ENCODE results near the gene FLT4. TPM values are rescaled to one million over a fixed set of nuclear protein-coding genes. Genes with fewer than 3 reads are reported as not detected.

FLT4 gene
- total and polyA plus RNA-seq, 2 donors (not counting 1 experiment from before 2014, with no cell fraction given) = 0.17 TPM; not detected in 1

- Histone ChIP-seq H3K9me3 (ENCODE audit: control insufficient read depth, insufficient read depth, low read depth, low read length) (no peaks in the 10 kb centered on the region), H3K79me2 (ENCODE audit: control insufficient read depth, insufficient read depth, low read length) (no peaks in the 10 kb centered on the region), H3K36me3 (ENCODE audit: control insufficient read depth, insufficient read depth, low read length) (no peaks in the 10 kb centered on the region), H3K9ac (ENCODE audit: insufficient read depth, low read length) (no peak overlapping the region), H3K4me3 (replicated peaks in 1 of 4; ENCODE audit: control extremely low read depth in 1 of 4, insufficient read depth in 1 of 4, low read depth in 3 of 4, low read length in 4 of 4) (no peak overlapping the region), H3K4me1 (ENCODE audit: control insufficient read depth, extremely low read depth, insufficient read depth, low read length) (no peaks in the 10 kb centered on the region), H4K20me1 (ENCODE audit: control insufficient read depth, extremely low read depth, insufficient read depth, low read length) (no peaks in the 10 kb centered on the region), H2AFZ (ENCODE audit: low read length) (no peak overlapping the region), H3K4me2 (ENCODE audit: extremely low read depth, insufficient read depth, low read length) (no peak overlapping the region), H3K27me3 (ENCODE audit: control insufficient read depth, insufficient read depth, low read length) (no peaks in the 10 kb centered on the region), H3K27ac (ENCODE audit: insufficient read depth, low read length) (no peak overlapping the region)
- DNase-seq (ENCODE audit: low read depth in 2 of 2) = no peak
- no peak for TF ChIP-seq CTCF (conservative IDR thresholded peaks at IDR 0.05 in 1 of 2, IDR thresholded peaks at IDR 0.05 in 1 of 2; ENCODE audit: low read depth in 1 of 2, low read length in 2 of 2)
- no peak for TF ChIP-seq EZH2 (IDR thresholded peaks at IDR 0.05; ENCODE audit: low read length, missing control alignments)
Measured at GRCh38 chr5:180625125-180625790, 24.1 kb downstream of the FLT4 start.

GRCh38 chr5:180624587-180624986, 24.8 kb downstream of the FLT4 start:
- H3K4me3 ChIP-seq (replicated peaks in 1 of 4; ENCODE audit: control extremely low read depth in 1 of 4, insufficient read depth in 1 of 4, low read depth in 3 of 4, low read length in 4 of 4) = no peak overlapping the region
- no peaks in the 10 kb centered on the region for H3K9me3 ChIP-seq (ENCODE audit: control insufficient read depth, insufficient read depth, low read depth, low read length)
- DNase-seq (ENCODE audit: low read depth in 2 of 2) = no peak
- TF ChIP-seq CTCF (conservative IDR thresholded peaks at IDR 0.05 in 1 of 2, IDR thresholded peaks at IDR 0.05 in 1 of 2; ENCODE audit: low read depth in 1 of 2, low read length in 2 of 2) (no peak), EZH2 (IDR thresholded peaks at IDR 0.05; ENCODE audit: low read length, missing control alignments) (no peak)
- H3K27me3 ChIP-seq (ENCODE audit: control insufficient read depth, insufficient read depth, low read length) = no peaks in the 10 kb centered on the region
- H4K20me1 ChIP-seq (ENCODE audit: control insufficient read depth, extremely low read depth, insufficient read depth, low read length) = no peaks in the 10 kb centered on the region
- no peaks in the 10 kb centered on the region for H3K79me2 ChIP-seq (ENCODE audit: control insufficient read depth, insufficient read depth, low read length)
- H3K4me2 ChIP-seq (ENCODE audit: extremely low read depth, insufficient read depth, low read length) = no peak overlapping the region
- no peak overlapping the region for H2AFZ ChIP-seq (ENCODE audit: low read length)
- no peak overlapping the region for H3K9ac ChIP-seq (ENCODE audit: insufficient read depth, low read length)
- H3K27ac ChIP-seq (ENCODE audit: insufficient read depth, low read length) = no peak overlapping the region
- no peaks in the 10 kb centered on the region for H3K36me3 ChIP-seq (ENCODE audit: control insufficient read depth, insufficient read depth, low read length)
- H3K4me1 ChIP-seq (ENCODE audit: control insufficient read depth, extremely low read depth, insufficient read depth, low read length) = no peaks in the 10 kb centered on the region

- H3K36me3 ChIP-seq (ENCODE audit: control insufficient read depth, insufficient read depth, low read length) = no peaks in the 10 kb centered on the region
- no peaks in the 10 kb centered on the region for H4K20me1 ChIP-seq (ENCODE audit: control insufficient read depth, extremely low read depth, insufficient read depth, low read length)
- H3K4me1 ChIP-seq (ENCODE audit: control insufficient read depth, extremely low read depth, insufficient read depth, low read length) = no peaks in the 10 kb centered on the region
- no peak overlapping the region for H3K9ac ChIP-seq (ENCODE audit: insufficient read depth, low read length)
- H3K79me2 ChIP-seq (ENCODE audit: control insufficient read depth, insufficient read depth, low read length) = no peaks in the 10 kb centered on the region
- no peak overlapping the region for H3K4me2 ChIP-seq (ENCODE audit: extremely low read depth, insufficient read depth, low read length)
- no peak overlapping the region for H3K27ac ChIP-seq (ENCODE audit: insufficient read depth, low read length)
- H3K9me3 ChIP-seq (ENCODE audit: control insufficient read depth, insufficient read depth, low read depth, low read length) = no peaks in the 10 kb centered on the region
- TF ChIP-seq EZH2 (IDR thresholded peaks at IDR 0.05; ENCODE audit: low read length, missing control alignments) = no peak
- no peak for TF ChIP-seq CTCF (conservative IDR thresholded peaks at IDR 0.05 in 1 of 2, IDR thresholded peaks at IDR 0.05 in 1 of 2; ENCODE audit: low read depth in 1 of 2, low read length in 2 of 2)
- no peak overlapping the region for H2AFZ ChIP-seq (ENCODE audit: low read length)
- no peak for DNase-seq (ENCODE audit: low read depth in 2 of 2)
- no peaks in the 10 kb centered on the region for H3K27me3 ChIP-seq (ENCODE audit: control insufficient read depth, insufficient read depth, low read length)
- H3K4me3 ChIP-seq (replicated peaks in 1 of 4; ENCODE audit: control extremely low read depth in 1 of 4, insufficient read depth in 1 of 4, low read depth in 3 of 4, low read length in 4 of 4) = no peak overlapping the region
Measured at GRCh38 chr5:180623844-180624243, 25.6 kb downstream of the FLT4 start.
